BLaER1 treated with 17β-estradiol and CSF1 and Interleukin-3, amounts not matched to agents 10 nM and 100 nM (cell line): Measurements from ENCODE around the gene SPINK9.
A peak's percentile ranks its signal among the peaks of the same experiment; 100 is the strongest.

ENCODE experiments used
- H3K27ac ChIP-seq, 11 experiments: shearing (Covaris generic); formaldehyde crosslinking; 2 replicates each; pipeline ENCODE4 v1.8.1; 2022
- H3K27me3 ChIP-seq, 11 experiments: shearing (Covaris generic); formaldehyde crosslinking; 2 replicates each; pipeline ENCODE4 v1.8.1; 2022
- H3K36me3 ChIP-seq, 11 experiments: shearing (Covaris generic); formaldehyde crosslinking; 2 replicates each; pipeline ENCODE4 v1.8.1; 2022
- H3K4me1 ChIP-seq, 10 experiments: shearing (Covaris generic); formaldehyde crosslinking; 2 replicates each; pipeline ENCODE4 v1.8.1; 2022
- H3K4me2 ChIP-seq, 11 experiments: shearing (Covaris generic); formaldehyde crosslinking; 2 replicates each; pipeline ENCODE4 v1.8.1; 2022
- H3K4me3 ChIP-seq, 10 experiments: shearing (Covaris generic); formaldehyde crosslinking; 2 replicates each; pipeline ENCODE4 v1.8.1; 2022
- H3K9ac ChIP-seq, 11 experiments: shearing (Covaris generic); formaldehyde crosslinking; 2 replicates each; pipeline ENCODE4 v1.8.1; 2022
- H3K9me3 ChIP-seq, 11 experiments: shearing (Covaris generic); formaldehyde crosslinking; replicated peaks in 1 of 11; 2 replicates each; pipeline ENCODE4 v1.8.1; 2022
- H4K20me1 ChIP-seq, 11 experiments: shearing (Covaris generic); formaldehyde crosslinking; 2 replicates each; pipeline ENCODE4 v1.8.1; 2022
- Cebpa-rat ChIP-seq, 11 experiments: shearing (Covaris generic); IDR thresholded peaks; 2 replicates each; pipeline ENCODE4 v1.8.1; 2022

Gene SPINK9

GRCh38 chr5:148335259-148335658 lies at the start of gene SPINK9:
Gene SPINK9, plus strand, starts transcription at chr5:148335559. Its CDS starts 55 bp downstream, at chr5:148335614.
- no peak for TF ChIP-seq Cebpa-rat (IDR thresholded peaks at IDR 0.05)
- Histone ChIP-seq H3K9ac (no peak within 1 kb of the TSS), H3K27ac (no peak within 1 kb of the TSS), H3K4me2 (no peak within 1 kb of the TSS), H3K27me3 (no peaks in the 10 kb centered on the region), H3K4me1 (peaks cover 0 to 8% (median 0%) of the 10 kb centered on the region in 10 experiments; a peak in 2 of 20 replicates), H3K4me3 (no peak within 1 kb of the TSS), H3K9me3 (peaks cover 0 to 7% (median 0%) of the 10 kb centered on the region in 11 experiments; a peak in 1 of 22 replicates), H3K36me3 (no peaks in the 10 kb centered on the region), H4K20me1 (no peaks in the 10 kb centered on the region)

- no peak overlapping the region for H3K27ac ChIP-seq
- H3K9me3 ChIP-seq = no peaks in the 10 kb centered on the region
- H3K9ac ChIP-seq = no peak overlapping the region
- no peaks in the 10 kb centered on the region for H3K36me3 ChIP-seq
- peaks cover 0 to 5% (median 0%) of the 10 kb centered on the region in 10 experiments; a peak in 1 of 20 replicates for H3K4me1 ChIP-seq
- no peaks in the 10 kb centered on the region for H3K27me3 ChIP-seq
- H3K4me2 ChIP-seq = no peak overlapping the region
- TF ChIP-seq Cebpa-rat (IDR thresholded peaks at IDR 0.05) = no peak
- no peak overlapping the region for H3K4me3 ChIP-seq
- no peaks in the 10 kb centered on the region for H4K20me1 ChIP-seq
Measured at GRCh38 chr5:148290271-148291195, 44.8 kb upstream of the SPINK9 start.

- no peak overlapping the region for H3K9ac ChIP-seq
- no peak for TF ChIP-seq Cebpa-rat (IDR thresholded peaks at IDR 0.05)
- no peaks in the 10 kb centered on the region for H3K4me1 ChIP-seq
- H4K20me1 ChIP-seq = no peaks in the 10 kb centered on the region
- 0 out of 22 replicates have a peak, but pooled peaks cover 0 to 3% (median 0%) of the 10 kb centered on the region in 11 experiments for H3K9me3 ChIP-seq
- H3K4me2 ChIP-seq = no peak overlapping the region
- H3K4me3 ChIP-seq = no peak overlapping the region
- H3K36me3 ChIP-seq = no peaks in the 10 kb centered on the region
- no peaks in the 10 kb centered on the region for H3K27me3 ChIP-seq
- H3K27ac ChIP-seq = no peak overlapping the region
Measured at GRCh38 chr5:148297731-148298130, 37.6 kb upstream of the SPINK9 start.

- H3K27me3 ChIP-seq = no peaks in the 10 kb centered on the region
- H3K36me3 ChIP-seq = no peaks in the 10 kb centered on the region
- no peak overlapping the region for H3K4me3 ChIP-seq
- H3K27ac ChIP-seq = no peak overlapping the region
- TF ChIP-seq Cebpa-rat (IDR thresholded peaks at IDR 0.05) = no peak
- peaks cover 0 to 7% (median 0%) of the 10 kb centered on the region in 10 experiments; a peak in 3 of 20 replicates for H3K4me1 ChIP-seq
- no peak overlapping the region for H3K9ac ChIP-seq
- H3K4me2 ChIP-seq = no peak overlapping the region
- H4K20me1 ChIP-seq = no peaks in the 10 kb centered on the region
- H3K9me3 ChIP-seq = peaks cover 0 to 35% (median 0%) of the 10 kb centered on the region in 11 experiments; a peak in 5 of 22 replicates
Measured at GRCh38 chr5:148306446-148306845, 28.9 kb upstream of the SPINK9 start.

DNA sequence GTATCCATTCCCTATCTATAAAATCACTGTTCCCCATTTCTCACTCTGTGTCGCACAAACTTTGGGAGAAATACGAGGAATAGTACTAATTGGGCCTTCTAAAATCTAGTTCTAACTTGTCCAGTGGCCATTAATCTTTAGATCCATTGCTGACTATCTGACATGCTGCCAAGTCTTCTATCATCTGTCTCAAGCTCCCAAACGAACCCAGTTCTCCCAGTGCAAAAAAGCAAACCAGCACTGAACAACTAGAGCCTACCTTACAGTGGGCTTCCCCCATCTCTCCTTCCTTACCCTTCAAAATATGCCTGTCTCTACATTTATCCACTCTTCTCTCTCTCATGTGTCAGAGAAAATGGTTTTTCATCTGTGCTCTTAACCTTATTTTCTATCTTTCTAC lies 26.3 kb upstream of the SPINK9 start:
- no peak overlapping the region for H3K9ac ChIP-seq
- no peaks in the 10 kb centered on the region for H3K36me3 ChIP-seq
- H3K4me2 ChIP-seq = no peak overlapping the region
- TF ChIP-seq Cebpa-rat (IDR thresholded peaks at IDR 0.05) = no peak
- peaks cover 0 to 11% (median 0%) of the 10 kb centered on the region in 10 experiments; a peak in 3 of 20 replicates for H3K4me1 ChIP-seq
- H3K4me3 ChIP-seq = no peak overlapping the region
- no peaks in the 10 kb centered on the region for H4K20me1 ChIP-seq
- no peaks in the 10 kb centered on the region for H3K27me3 ChIP-seq
- peaks cover 0 to 37% (median 0%) of the 10 kb centered on the region in 11 experiments; a peak in 5 of 22 replicates for H3K9me3 ChIP-seq
- H3K27ac ChIP-seq = no peak overlapping the region

- no peak for TF ChIP-seq Cebpa-rat (IDR thresholded peaks at IDR 0.05)
- H4K20me1 ChIP-seq = no peaks in the 10 kb centered on the region
- H3K4me3 ChIP-seq = no peak overlapping the region
- no peaks in the 10 kb centered on the region for H3K36me3 ChIP-seq
- no peak overlapping the region for H3K4me2 ChIP-seq
- peaks cover 0 to 37% (median 0%) of the 10 kb centered on the region in 11 experiments; a peak in 5 of 22 replicates for H3K9me3 ChIP-seq
- no peak overlapping the region for H3K9ac ChIP-seq
- H3K27me3 ChIP-seq = no peaks in the 10 kb centered on the region
- H3K27ac ChIP-seq = no peak overlapping the region
- H3K4me1 ChIP-seq = peaks cover 0 to 11% (median 0%) of the 10 kb centered on the region in 10 experiments; a peak in 3 of 20 replicates
Measured at GRCh38 chr5:148309746-148310145, 25.6 kb upstream of the SPINK9 start.

DNA sequence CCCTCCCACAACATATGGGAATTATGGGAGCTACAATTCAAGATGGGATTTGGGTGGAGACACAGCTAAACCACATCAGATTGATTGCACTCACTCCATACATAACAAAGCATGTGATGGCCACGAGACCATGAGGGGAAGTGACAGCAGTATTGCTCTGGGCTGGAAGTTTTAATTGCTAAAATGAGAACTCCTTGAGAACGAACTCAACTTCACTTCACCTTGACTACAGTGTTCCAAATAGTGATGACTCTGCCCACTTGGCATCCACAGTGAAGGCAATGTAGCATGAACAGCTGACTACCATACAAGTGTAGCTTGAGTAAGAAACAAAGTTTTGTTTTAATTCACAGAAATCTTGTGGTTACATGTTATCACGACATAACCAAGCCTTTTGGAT lies 23.9 kb upstream of the SPINK9 start:
- Histone ChIP-seq H3K9me3 (peaks cover 0 to 37% (median 0%) of the 10 kb centered on the region in 11 experiments; a peak in 5 of 22 replicates), H4K20me1 (no peaks in the 10 kb centered on the region), H3K27me3 (no peaks in the 10 kb centered on the region)

GRCh38 chr5:148312153-148312552 lies 23.2 kb upstream of the SPINK9 start, which contains the start of gene SPINK7:
Gene SPINK7, plus strand, starts transcription at chr5:148312423. Its CDS starts 61 bp downstream, at chr5:148312484.
- no peaks in the 10 kb centered on the region for H4K20me1 ChIP-seq
- H3K27me3 ChIP-seq = no peaks in the 10 kb centered on the region
- no peaks in the 10 kb centered on the region for H3K36me3 ChIP-seq
- no peak for TF ChIP-seq Cebpa-rat (IDR thresholded peaks at IDR 0.05)
- H3K9ac ChIP-seq = no peak within 1 kb of the TSS
- peaks cover 0 to 35% (median 0%) of the 10 kb centered on the region in 11 experiments; a peak in 5 of 22 replicates for H3K9me3 ChIP-seq
- H3K4me2 ChIP-seq = peak within 1 kb of the TSS in 2 of 11 experiments; percentile 12 to 54; a peak in 4 of 22 replicates
- H3K4me1 ChIP-seq = peaks cover 0 to 11% (median 0%) of the 10 kb centered on the region in 10 experiments; a peak in 3 of 20 replicates
- H3K27ac ChIP-seq = no peak within 1 kb of the TSS; a peak in 1 of 22 replicates
- H3K4me3 ChIP-seq = no peak within 1 kb of the TSS

More for the DNA sequence above, 23.9 kb upstream of the SPINK9 start:
- Histone ChIP-seq H3K4me3 (no peak overlapping the region), H3K27ac (no peak overlapping the region), H3K4me1 (peaks cover 0 to 11% (median 0%) of the 10 kb centered on the region in 10 experiments; a peak in 3 of 20 replicates), H3K4me2 (peak overlapping the region in 2 of 11 experiments; percentile 12 to 54; a peak in 4 of 22 replicates), H3K9ac (no peak overlapping the region), H3K36me3 (no peaks in the 10 kb centered on the region)
- no peak for TF ChIP-seq Cebpa-rat (IDR thresholded peaks at IDR 0.05)

GRCh38 chr5:148314187-148314586 lies 21.2 kb upstream of the SPINK9 start:
- no peak overlapping the region for H3K4me2 ChIP-seq
- H3K36me3 ChIP-seq = no peaks in the 10 kb centered on the region
- H3K9me3 ChIP-seq = peaks cover 0 to 22% (median 0%) of the 10 kb centered on the region in 11 experiments; a peak in 4 of 22 replicates
- H3K4me1 ChIP-seq = peaks cover 0 to 11% (median 0%) of the 10 kb centered on the region in 10 experiments; a peak in 3 of 20 replicates
- no peak overlapping the region for H3K4me3 ChIP-seq
- no peaks in the 10 kb centered on the region for H4K20me1 ChIP-seq
- no peaks in the 10 kb centered on the region for H3K27me3 ChIP-seq
- TF ChIP-seq Cebpa-rat (IDR thresholded peaks at IDR 0.05) = no peak; a peak in 1 of 22 replicates
- no peak overlapping the region for H3K27ac ChIP-seq
- no peak overlapping the region for H3K9ac ChIP-seq
